GM18519 (cell line): Measurements from ENCODE around the gene GFI1.

Experiments
- ATAC-seq: cut with Tn5 transposase; IDR thresholded peaks from one replicate; pipeline ENCODE4 v1.9.1; 2021; ENCODE audit warnings: mild to moderate bottlenecking, moderate library complexity; ENCODE audit not compliant: unreplicated experiment, low FRiP score

The GFI1 gene

DNA sequence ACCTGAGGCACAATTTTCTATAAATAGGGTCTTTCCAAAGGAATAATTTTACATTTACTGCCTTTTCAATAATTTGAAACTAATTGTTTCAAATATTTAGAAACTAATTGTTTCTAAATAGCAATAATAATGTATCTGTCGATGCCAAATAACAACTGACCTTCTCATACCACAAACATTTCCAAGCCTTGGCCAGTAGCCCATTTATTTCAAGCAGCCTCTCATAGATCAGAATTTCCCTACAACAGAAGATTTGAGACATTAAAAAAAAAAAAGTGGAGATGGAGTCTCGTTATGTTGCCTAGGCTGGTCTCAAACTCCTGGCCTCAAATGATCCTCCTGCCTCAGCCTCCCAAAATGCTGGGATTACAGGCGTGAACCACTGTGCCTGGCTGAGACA, 2.1 kb upstream of the GFI1 start:
- ATAC-seq = no peak

GRCh38 chr1:92488416-92488815, 1.7 kb upstream of the GFI1 start:
- ATAC-seq = no peak

GRCh38 chr1:92487078-92487605, 417 bp upstream of the GFI1 start:
- ATAC-seq = no peak

DNA sequence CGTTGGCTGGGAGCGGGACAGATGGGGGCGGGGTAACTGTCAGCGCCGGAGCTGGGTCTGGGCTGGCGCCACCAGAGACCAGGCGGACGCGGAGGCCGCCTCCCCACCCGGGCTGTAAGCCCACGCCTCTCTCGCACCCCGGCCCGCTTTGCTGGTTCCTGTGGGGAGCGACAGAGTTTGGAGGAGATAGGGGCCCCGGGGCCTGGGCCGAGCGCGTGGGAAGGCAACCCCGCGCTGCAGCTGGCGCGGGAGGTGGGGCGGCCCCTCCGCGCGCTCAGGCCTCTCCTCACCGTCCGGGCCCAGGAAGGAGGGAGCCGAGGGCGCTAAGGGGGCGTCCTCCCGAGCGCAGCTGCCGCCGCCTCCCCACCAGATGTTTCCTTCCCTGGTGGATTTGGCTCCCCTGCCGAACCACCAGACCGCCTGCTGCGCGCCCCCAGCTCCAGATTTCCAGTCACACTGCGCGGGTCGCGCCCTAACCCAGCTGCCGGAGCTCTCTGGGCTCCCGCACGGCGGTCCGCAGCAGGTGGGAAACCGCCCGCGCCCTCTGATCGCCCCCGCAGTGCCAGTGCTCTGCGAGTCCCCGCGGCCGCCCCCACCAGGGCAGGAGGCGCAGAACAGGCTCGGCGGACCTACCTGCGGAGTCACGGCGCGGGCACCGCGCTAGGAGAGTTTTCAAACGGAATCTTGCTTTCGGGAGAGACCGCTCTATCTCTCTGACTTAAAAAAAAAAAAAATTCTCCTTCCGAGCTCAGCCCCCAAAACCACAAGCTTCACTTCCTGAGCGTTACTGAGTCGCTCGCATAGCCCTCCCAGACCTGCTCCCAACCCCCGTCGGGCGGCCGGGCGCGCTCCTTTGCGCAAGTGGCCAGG, 1.1 kb downstream of the GFI1 start:
- ATAC-seq = peak; percentile 46

DNA sequence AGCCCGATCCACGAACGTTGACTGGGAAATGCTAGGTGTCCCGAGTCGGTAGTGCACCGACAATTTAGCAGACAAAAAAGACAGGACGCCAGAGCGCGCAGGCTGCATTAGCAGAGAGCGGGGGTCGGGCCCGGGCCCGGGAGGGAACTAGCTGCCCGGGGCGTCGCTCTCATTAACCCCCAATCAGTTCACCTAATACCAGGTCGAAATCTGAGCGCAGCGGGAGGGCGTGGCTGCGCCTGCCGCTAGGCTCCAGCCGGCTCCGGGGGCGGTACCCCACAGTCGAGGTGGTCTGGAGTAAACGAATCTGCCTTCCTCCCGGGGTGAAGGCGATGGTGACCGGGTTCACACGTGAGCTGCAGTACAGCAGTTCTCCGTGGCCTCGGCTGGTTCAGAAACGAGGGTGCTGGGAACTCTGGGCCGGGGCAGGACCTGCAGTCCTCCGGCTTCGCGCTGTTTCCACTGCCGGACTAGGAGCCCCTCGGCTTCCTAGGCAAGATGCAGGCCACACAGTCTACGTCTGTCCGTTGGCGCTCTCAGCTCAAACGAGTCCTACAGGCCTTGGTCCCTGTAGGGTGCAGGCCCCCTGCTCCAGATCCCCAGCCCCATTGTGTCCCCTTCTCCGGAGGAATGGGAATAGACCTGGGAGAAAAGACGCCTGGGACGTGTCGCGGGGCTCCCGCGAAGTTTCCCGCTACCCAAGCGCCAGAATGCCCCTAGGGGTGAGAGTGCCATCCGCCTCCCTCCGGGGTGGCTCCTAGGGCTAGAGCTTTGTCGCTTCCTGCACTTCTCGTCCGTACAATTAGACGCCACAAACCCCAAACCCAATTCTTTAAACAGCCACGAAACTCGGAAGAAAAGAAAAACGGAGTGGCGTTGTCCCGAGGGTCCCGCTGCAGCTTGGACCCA, 2.0 kb downstream of the GFI1 start:
- peak; percentile 1 for ATAC-seq

DNA sequence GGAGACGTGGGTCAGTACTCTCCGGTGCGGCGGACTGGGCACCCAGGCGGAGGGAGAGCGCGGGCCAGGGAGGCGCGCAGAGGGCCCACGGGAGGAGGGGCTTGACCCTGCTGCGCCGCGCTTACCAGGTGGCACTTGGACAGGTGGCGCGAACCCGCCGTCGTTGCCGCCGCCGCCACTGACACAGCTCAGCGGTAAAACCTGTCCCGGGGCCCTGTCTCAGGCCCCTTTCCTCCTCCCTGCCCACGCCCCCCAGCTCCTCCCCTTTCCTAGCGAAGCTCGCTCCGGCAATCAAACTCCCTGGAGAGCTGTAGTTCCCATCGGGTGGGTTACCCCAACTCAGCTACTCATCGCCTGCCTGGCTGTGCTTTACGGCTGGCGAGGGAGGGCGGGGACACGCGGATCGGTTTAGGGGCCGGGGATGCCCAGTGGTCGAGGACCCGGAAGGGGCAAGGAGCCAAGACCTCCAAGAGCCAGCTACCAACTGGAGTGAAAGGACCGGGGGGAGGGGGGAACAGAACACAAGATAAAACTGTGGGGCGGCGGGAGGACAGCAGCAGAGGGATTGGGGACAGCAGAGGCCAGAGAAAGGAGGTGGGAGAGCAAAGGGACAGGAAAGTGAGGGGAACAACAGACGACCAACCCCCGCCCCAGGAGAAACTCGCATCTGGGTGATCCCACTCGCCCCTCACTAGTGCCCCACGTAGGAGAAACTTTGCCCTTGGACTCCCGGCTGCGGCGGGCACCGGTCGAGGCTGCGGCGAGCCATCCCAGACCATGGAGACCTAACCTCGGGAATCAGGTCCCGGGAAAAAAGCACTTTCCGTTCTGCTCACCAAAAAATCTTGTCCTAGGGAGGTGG, 2.9 kb downstream of the GFI1 start:
- ATAC-seq = no peak

GRCh38 chr1:92482665-92483609, 3.8 kb downstream of the GFI1 start:
- ATAC-seq = no peak

DNA sequence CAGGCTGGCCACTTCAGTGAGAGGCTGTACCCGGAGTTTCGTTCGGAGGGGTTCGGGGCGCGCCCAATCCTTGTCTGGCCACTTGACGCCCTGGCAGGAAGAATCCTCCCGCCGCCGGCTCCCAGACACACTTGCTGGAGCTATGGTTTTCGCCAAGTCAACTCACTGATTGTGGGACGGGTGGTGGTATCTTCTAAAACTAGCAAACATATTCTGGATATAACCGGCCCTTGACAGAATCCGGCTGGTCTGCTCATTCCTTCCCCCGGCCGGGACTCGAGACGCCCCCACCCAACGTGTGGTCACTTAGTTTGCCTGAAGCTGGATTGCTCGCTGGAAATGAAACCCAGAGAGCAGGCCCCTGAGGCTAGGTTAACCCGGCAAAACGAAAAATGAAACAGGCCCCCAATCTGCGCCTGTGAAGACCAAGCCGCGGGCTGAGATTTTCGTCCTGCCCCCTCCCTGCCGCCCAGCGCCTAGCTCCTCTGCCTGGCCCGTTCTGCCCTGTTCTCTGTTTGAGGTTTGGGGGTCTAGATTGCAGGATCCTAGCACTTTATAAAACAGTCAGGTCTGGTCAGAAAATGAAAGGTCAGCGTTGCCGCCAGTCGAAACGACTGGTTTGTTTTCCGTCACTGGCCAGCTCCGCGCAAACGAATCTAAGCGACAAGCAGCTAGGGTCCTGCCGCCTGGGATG, 4.6 kb downstream of the GFI1 start:
- ATAC-seq = no peak

GRCh38 chr1:92481599-92481925, 5.2 kb downstream of the GFI1 start:
- ATAC-seq = no peak

- ATAC-seq = no peak
Measured at GRCh38 chr1:92480813-92481598, 5.7 kb downstream of the GFI1 start.

- no peak for ATAC-seq
Measured at GRCh38 chr1:92480200-92480812, 6.4 kb downstream of the GFI1 start.

GRCh38 chr1:92479587-92479986, 7.1 kb downstream of the GFI1 start:
- ATAC-seq = no peak

- ATAC-seq = no peak
Measured at GRCh38 chr1:92478393-92478792, 8.3 kb downstream of the GFI1 start.

- no peak for ATAC-seq
Measured at GRCh38 chr1:92476071-92476631, 10.6 kb downstream of the GFI1 start.

DNA sequence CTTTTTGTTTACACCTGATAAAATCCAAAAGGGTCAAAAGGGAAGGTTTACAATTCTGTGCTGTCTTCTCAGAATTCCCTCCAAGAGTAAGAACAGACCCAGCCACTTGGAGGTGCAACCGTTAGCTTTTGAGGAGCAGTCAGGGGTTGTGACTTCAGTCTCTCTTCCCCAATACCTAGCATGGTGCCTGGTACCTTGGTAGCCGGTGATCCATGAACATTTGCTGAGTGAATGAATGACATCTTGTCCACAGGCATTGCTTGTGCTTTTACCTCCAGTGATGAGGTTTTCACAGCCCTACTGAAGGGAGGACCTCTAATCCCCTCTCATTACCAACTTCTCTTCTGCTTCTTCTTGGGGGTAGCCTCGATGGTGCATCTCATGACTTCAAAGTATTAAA, 11.7 kb downstream of the GFI1 start:
- ATAC-seq = no peak

- peak; percentile 53 for ATAC-seq
Measured at GRCh38 chr1:92473781-92474495, 12.8 kb downstream of the GFI1 start.

DNA sequence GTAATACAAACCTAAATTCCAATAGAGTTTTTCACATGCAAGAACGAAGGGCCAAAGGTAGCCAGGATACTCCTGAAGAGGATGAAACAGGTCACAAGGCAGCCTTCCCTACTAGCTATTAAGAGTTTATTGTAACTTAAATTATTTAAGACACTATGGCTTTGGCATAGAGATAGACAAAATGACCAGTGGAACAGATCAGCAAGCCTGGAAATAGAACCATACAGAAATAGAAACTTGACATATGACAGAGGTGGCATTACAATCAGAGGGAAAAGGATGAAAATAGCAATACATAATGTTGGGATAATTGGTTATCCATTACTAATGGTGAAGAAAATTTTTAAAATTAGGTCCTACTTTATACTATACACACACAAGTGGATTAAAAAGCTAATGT, 16.5 kb downstream of the GFI1 start:
- no peak for ATAC-seq
